WTC11 (cell line): Measurements from ENCODE around the gene PTPRO. TPM values are rescaled to one million over a fixed set of nuclear protein-coding genes. Genes with fewer than 3 reads are reported as not detected.

Source experiments
- ATAC-seq: fragments of 200-7000 bp; cut with Tn5 transposase; 2 replicates; pipeline ENCODE4 v1.10.0; 2021; ENCODE audit warnings: mild to moderate bottlenecking, moderate library complexity
- CTCF ChIA-PET: fragments of 300-600 bp; sonication (Branson Sonifier 250); formaldehyde crosslinking; loops from one replicate; lab custom pipeline; 2021; ENCODE audit warnings: antibody characterized with exemption; lab: Charles Lee
- POLR2A ChIA-PET: fragments of 350-600 bp; sonication (Branson Sonifier 250); formaldehyde crosslinking; loops from one replicate; lab custom pipeline; 2021; ENCODE audit warnings: antibody characterized with exemption; lab: Charles Lee
- DNase-seq: peaks from one replicate; pipeline ENCODE4 v3.0.0; 2021; ENCODE audit warnings: low spot score
- H3K27ac Mint-ChIP-seq: 2 replicates; pipeline ENCODE4 v1.8.0; 2021; ENCODE audit warnings: mixed read lengths
- H3K27me3 Mint-ChIP-seq: 2 replicates; pipeline ENCODE4 v1.8.0; 2021; ENCODE audit warnings: low read depth, mild to moderate bottlenecking, moderate library complexity, mixed read lengths
- H3K36me3 Mint-ChIP-seq: 2 replicates; pipeline ENCODE4 v1.8.0; 2021; ENCODE audit warnings: mixed read lengths
- H3K4me1 Mint-ChIP-seq: 2 replicates; pipeline ENCODE4 v1.8.0; 2022; ENCODE audit warnings: mixed read lengths
- H3K4me3 Mint-ChIP-seq: 2 replicates; pipeline ENCODE4 v1.8.0; 2021; ENCODE audit warnings: mild to moderate bottlenecking, moderate library complexity, mixed read lengths
- H3K9me3 Mint-ChIP-seq: 2 replicates; pipeline ENCODE4 v1.8.0; 2021; ENCODE audit warnings: mixed read lengths
- CBFB ChIP-seq: sonication (generic); formaldehyde crosslinking; IDR thresholded peaks from 2 replicates; pipeline ENCODE4 v1.8.1; 2022; ENCODE audit warnings: mild to moderate bottlenecking, low read depth, missing genetic modification reagents
- ELF4 ChIP-seq: sonication (generic); formaldehyde crosslinking; IDR thresholded peaks from 2 replicates; pipeline ENCODE4 v1.8.1; 2022; ENCODE audit warnings: low read depth, mild to moderate bottlenecking, moderate library complexity, missing genetic modification reagents
- ESRRA ChIP-seq: sonication (generic); formaldehyde crosslinking; IDR thresholded peaks from 2 replicates; pipeline ENCODE4 v1.8.1; 2022; ENCODE audit warnings: mild to moderate bottlenecking, missing genetic modification reagents, borderline replicate concordance
- ETV6 ChIP-seq: sonication (generic); formaldehyde crosslinking; IDR thresholded peaks from 2 replicates; pipeline ENCODE4 v1.8.1; 2022; ENCODE audit warnings: mild to moderate bottlenecking, missing genetic modification reagents
- FOXJ3 ChIP-seq: sonication (generic); formaldehyde crosslinking; IDR thresholded peaks from 2 replicates; pipeline ENCODE4 v1.9.0; 2021; ENCODE audit warnings: missing genetic modification reagents, mild to moderate bottlenecking, borderline replicate concordance
- FOXP1 ChIP-seq: sonication (generic); formaldehyde crosslinking; IDR thresholded peaks from 2 replicates; pipeline ENCODE4 v1.8.0; 2022; ENCODE audit warnings: missing genetic modification reagents, mild to moderate bottlenecking, moderate library complexity, borderline replicate concordance
- NFYB ChIP-seq: sonication (generic); formaldehyde crosslinking; conservative IDR thresholded peaks from 2 replicates; pipeline ENCODE4 v1.8.0; 2022; ENCODE audit warnings: low read depth, missing genetic modification reagents
- NR1H2 ChIP-seq: sonication (generic); formaldehyde crosslinking; IDR thresholded peaks from 2 replicates; pipeline ENCODE4 v1.9.0; 2021; ENCODE audit warnings: mild to moderate bottlenecking, moderate library complexity, missing genetic modification reagents
- NR3C1 ChIP-seq: sonication (generic); formaldehyde crosslinking; conservative IDR thresholded peaks from 2 replicates; pipeline ENCODE4 v1.8.1; 2023; ENCODE audit warnings: low read depth, mild to moderate bottlenecking, missing genetic modification reagents
- RORB ChIP-seq: fragments of 250-450 bp; sonication (Bioruptor Pico); IDR thresholded peaks from 2 replicates; pipeline ENCODE4 v1.9.0; 2021; ENCODE audit warnings: mild to moderate bottlenecking
- ZNF263 ChIP-seq: sonication (generic); formaldehyde crosslinking; IDR thresholded peaks from 2 replicates; pipeline ENCODE4 v1.8.1; 2022; ENCODE audit warnings: low read depth, mild to moderate bottlenecking, moderate library complexity, missing genetic modification reagents
- ZNF671 ChIP-seq: fragments of 250-450 bp; sonication (Bioruptor Pico); IDR thresholded peaks from 2 replicates; pipeline ENCODE4 v1.8.0; 2021; ENCODE audit warnings: mild to moderate bottlenecking
- total RNA-seq: library from RNA; stranded (reverse); gene quantifications from 3 replicates; pipeline ENCODE4 v1.2.3, GENCODE V29; 2021
- TF ChIP-seq, protein P1 (sequence below): sonication (generic); formaldehyde crosslinking; IDR thresholded peaks from 2 replicates; pipeline ENCODE4 v1.8.1; 2023; ENCODE audit warnings: mild to moderate bottlenecking, missing genetic modification reagents, moderate library complexity
- TF ChIP-seq, protein P2 (sequence below): sonication (generic); formaldehyde crosslinking; IDR thresholded peaks from 2 replicates; pipeline ENCODE4 v1.8.0; 2023; ENCODE audit warnings: missing genetic modification reagents
- TF ChIP-seq, protein P3 (sequence below): sonication (generic); formaldehyde crosslinking; IDR thresholded peaks from 2 replicates; pipeline ENCODE4 v1.8.0; 2022; ENCODE audit warnings: missing genetic modification reagents
- TF ChIP-seq, protein P4 (sequence below): sonication (generic); formaldehyde crosslinking; IDR thresholded peaks from 2 replicates; pipeline ENCODE4 v1.8.0; 2022; ENCODE audit warnings: mild to moderate bottlenecking, missing genetic modification reagents
- TF ChIP-seq, protein P5 (sequence below): fragments of 250-450 bp; sonication (Bioruptor Pico); IDR thresholded peaks from 2 replicates; pipeline ENCODE4 v1.9.0; 2021; ENCODE audit warnings: moderate library complexity, mild to moderate bottlenecking, inconsistent platforms, borderline replicate concordance
- TF ChIP-seq, protein P6 (sequence below): fragments of 250-450 bp; sonication (Bioruptor Pico); IDR thresholded peaks from 2 replicates; pipeline ENCODE4 v1.9.0; 2021; ENCODE audit warnings: mild to moderate bottlenecking
- TF ChIP-seq, protein P7 (sequence below): sonication (generic); formaldehyde crosslinking; IDR thresholded peaks from 2 replicates; pipeline ENCODE4 v1.8.1; 2023; ENCODE audit warnings: mild to moderate bottlenecking, missing genetic modification reagents, moderate library complexity
- TF ChIP-seq, protein P8 (sequence below): sonication (generic); formaldehyde crosslinking; IDR thresholded peaks from 2 replicates; pipeline ENCODE4 v1.8.0; 2023; ENCODE audit warnings: mild to moderate bottlenecking, missing genetic modification reagents

PTPRO gene
- total RNA-seq, 1 experiment from 2014 or later: 1.1 TPM

DNA sequence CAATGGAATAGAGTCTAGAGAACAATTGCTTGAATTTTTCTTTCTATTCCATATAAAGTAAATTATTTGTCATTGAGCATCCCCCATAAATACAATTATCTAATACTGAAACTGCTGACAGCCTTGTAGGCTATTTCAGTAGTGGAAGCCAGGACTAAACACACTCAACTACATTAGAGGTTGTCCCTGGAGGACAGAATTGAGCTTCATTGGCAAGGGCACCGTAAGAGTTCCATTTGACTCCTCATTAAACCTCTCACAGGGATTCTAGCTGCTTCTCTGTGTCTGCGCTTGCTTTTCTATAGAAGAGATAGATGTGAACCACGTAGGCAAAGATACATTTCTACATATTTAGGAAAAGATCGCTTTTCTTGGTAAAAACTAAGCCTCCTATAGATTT lies 3.5 kb upstream of the PTPRO start:
- H3K4me1 Mint-ChIP-seq: peaks cover 9% of the 10 kb centered on the region
- no peak for DNase-seq
- H3K36me3 Mint-ChIP-seq: no peaks in the 10 kb centered on the region
- ChIA-PET POLR2A (no interaction called here), CTCF (interaction anchor here (0.9 kb wide), 1 partner anchor 208 kb away, joined by 3 read pairs; no protein-coding TSS in a partner anchor)
- ATAC-seq: no peak
- no peak overlapping the region for H3K27ac Mint-ChIP-seq
- H3K4me3 Mint-ChIP-seq: no peak overlapping the region
- TF ChIP-seq, protein P1, sequence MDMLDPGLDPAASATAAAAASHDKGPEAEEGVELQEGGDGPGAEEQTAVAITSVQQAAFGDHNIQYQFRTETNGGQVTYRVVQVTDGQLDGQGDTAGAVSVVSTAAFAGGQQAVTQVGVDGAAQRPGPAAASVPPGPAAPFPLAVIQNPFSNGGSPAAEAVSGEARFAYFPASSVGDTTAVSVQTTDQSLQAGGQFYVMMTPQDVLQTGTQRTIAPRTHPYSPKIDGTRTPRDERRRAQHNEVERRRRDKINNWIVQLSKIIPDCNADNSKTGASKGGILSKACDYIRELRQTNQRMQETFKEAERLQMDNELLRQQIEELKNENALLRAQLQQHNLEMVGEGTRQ (CRISPR knock-in tag): no peak
- TF ChIP-seq, protein P2, sequence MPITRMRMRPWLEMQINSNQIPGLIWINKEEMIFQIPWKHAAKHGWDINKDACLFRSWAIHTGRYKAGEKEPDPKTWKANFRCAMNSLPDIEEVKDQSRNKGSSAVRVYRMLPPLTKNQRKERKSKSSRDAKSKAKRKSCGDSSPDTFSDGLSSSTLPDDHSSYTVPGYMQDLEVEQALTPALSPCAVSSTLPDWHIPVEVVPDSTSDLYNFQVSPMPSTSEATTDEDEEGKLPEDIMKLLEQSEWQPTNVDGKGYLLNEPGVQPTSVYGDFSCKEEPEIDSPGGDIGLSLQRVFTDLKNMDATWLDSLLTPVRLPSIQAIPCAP: no peak
- TF ChIP-seq FOXP1 (CRISPR knock-in tag): no peak
- H3K9me3 Mint-ChIP-seq: no peaks in the 10 kb centered on the region
- H3K27me3 Mint-ChIP-seq: peaks cover 33% of the 10 kb centered on the region

DNA sequence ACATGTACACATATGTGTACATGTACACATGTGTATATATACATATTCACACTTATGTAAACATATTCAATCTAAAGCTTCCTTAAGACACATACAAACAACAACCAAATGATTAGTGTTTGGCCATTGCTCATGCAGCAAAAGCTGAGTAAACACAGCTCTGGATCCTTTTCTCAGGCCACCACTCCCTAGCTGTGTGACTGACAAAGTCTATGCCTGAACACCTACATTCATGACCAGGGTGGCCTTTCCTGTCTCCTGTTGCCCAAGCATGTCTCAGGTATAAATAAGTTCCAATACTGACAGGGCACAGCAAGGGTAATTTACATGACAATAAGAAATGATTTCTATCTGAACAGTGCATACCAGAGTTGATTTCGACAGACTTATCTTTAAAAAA lies 1.4 kb upstream of the PTPRO start:
- POLR2A ChIA-PET: no interaction called here
- Mint-ChIP-seq H3K9me3 (no peaks in the 10 kb centered on the region), H3K36me3 (no peaks in the 10 kb centered on the region), H3K4me1 (peaks cover 9% of the 10 kb centered on the region), H3K4me3 (no peak overlapping the region), H3K27me3 (peaks cover 38% of the 10 kb centered on the region), H3K27ac (no peak overlapping the region)
- DNase-seq (no peak), ATAC-seq (no peak)
- TF ChIP-seq, protein P3, sequence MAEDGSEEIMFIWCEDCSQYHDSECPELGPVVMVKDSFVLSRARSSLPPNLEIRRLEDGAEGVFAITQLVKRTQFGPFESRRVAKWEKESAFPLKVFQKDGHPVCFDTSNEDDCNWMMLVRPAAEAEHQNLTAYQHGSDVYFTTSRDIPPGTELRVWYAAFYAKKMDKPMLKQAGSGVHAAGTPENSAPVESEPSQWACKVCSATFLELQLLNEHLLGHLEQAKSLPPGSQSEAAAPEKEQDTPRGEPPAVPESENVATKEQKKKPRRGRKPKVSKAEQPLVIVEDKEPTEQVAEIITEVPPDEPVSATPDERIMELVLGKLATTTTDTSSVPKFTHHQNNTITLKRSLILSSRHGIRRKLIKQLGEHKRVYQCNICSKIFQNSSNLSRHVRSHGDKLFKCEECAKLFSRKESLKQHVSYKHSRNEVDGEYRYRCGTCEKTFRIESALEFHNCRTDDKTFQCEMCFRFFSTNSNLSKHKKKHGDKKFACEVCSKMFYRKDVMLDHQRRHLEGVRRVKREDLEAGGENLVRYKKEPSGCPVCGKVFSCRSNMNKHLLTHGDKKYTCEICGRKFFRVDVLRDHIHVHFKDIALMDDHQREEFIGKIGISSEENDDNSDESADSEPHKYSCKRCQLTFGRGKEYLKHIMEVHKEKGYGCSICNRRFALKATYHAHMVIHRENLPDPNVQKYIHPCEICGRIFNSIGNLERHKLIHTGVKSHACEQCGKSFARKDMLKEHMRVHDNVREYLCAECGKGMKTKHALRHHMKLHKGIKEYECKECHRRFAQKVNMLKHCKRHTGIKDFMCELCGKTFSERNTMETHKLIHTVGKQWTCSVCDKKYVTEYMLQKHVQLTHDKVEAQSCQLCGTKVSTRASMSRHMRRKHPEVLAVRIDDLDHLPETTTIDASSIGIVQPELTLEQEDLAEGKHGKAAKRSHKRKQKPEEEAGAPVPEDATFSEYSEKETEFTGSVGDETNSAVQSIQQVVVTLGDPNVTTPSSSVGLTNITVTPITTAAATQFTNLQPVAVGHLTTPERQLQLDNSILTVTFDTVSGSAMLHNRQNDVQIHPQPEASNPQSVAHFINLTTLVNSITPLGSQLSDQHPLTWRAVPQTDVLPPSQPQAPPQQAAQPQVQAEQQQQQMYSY: no peak
- TF ChIP-seq ETV6 (no peak), NR3C1 (CRISPR knock-in tag) (no peak), NR1H2 (CRISPR knock-in tag) (no peak), ZNF671 (CRISPR knock-in tag) (no peak), FOXJ3 (CRISPR knock-in tag) (no peak), RORB (CRISPR knock-in tag) (no peak), ESRRA (no peak), CBFB (CRISPR knock-in tag) (no peak), ELF4 (CRISPR knock-in tag) (no peak), ZNF263 (CRISPR knock-in tag) (no peak), NFYB (no peak)
- TF ChIP-seq, protein P4, sequence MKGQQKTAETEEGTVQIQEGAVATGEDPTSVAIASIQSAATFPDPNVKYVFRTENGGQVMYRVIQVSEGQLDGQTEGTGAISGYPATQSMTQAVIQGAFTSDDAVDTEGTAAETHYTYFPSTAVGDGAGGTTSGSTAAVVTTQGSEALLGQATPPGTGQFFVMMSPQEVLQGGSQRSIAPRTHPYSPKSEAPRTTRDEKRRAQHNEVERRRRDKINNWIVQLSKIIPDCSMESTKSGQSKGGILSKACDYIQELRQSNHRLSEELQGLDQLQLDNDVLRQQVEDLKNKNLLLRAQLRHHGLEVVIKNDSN (CRISPR knock-in tag): no peak
- TF ChIP-seq, protein P5, sequence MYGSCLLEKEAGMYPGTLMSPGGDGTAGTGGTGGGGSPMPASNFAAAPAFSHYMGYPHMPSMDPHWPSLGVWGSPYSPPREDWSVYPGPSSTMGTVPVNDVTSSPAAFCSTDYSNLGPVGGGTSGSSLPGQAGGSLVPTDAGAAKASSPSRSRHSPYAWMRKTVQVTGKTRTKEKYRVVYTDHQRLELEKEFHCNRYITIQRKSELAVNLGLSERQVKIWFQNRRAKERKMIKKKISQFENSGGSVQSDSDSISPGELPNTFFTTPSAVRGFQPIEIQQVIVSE (CRISPR knock-in tag): no peak
- TF ChIP-seq, protein P6, sequence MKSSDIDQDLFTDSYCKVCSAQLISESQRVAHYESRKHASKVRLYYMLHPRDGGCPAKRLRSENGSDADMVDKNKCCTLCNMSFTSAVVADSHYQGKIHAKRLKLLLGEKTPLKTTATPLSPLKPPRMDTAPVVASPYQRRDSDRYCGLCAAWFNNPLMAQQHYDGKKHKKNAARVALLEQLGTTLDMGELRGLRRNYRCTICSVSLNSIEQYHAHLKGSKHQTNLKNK (CRISPR knock-in tag): no peak
- TF ChIP-seq, protein P7, sequence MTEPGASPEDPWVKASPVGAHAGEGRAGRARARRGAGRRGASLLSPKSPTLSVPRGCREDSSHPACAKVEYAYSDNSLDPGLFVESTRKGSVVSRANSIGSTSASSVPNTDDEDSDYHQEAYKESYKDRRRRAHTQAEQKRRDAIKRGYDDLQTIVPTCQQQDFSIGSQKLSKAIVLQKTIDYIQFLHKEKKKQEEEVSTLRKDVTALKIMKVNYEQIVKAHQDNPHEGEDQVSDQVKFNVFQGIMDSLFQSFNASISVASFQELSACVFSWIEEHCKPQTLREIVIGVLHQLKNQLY (CRISPR knock-in tag): no peak
- TF ChIP-seq, protein P8, sequence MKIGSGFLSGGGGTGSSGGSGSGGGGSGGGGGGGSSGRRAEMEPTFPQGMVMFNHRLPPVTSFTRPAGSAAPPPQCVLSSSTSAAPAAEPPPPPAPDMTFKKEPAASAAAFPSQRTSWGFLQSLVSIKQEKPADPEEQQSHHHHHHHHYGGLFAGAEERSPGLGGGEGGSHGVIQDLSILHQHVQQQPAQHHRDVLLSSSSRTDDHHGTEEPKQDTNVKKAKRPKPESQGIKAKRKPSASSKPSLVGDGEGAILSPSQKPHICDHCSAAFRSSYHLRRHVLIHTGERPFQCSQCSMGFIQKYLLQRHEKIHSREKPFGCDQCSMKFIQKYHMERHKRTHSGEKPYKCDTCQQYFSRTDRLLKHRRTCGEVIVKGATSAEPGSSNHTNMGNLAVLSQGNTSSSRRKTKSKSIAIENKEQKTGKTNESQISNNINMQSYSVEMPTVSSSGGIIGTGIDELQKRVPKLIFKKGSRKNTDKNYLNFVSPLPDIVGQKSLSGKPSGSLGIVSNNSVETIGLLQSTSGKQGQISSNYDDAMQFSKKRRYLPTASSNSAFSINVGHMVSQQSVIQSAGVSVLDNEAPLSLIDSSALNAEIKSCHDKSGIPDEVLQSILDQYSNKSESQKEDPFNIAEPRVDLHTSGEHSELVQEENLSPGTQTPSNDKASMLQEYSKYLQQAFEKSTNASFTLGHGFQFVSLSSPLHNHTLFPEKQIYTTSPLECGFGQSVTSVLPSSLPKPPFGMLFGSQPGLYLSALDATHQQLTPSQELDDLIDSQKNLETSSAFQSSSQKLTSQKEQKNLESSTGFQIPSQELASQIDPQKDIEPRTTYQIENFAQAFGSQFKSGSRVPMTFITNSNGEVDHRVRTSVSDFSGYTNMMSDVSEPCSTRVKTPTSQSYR: no peak
- TF ChIP-seq, protein P1 (CRISPR knock-in tag): no peak
- CTCF ChIA-PET: no interaction called here
